G401 (cell line): Measurements from ENCODE around the gene ATG13. TPM values are rescaled to one million over a fixed set of nuclear protein-coding genes. Genes with fewer than 3 reads are reported as not detected.
"Not testable (repeated sequence)": the region's sequence is repeated elsewhere in the genome, so short reads cannot be mapped to it uniquely, and the experiment has no call there.

Source experiments
- DNase-seq: peaks from one replicate; pipeline ENCODE4 v3.0.0-alpha.2; 2015; ENCODE audit warnings: low spot score
- in situ Hi-C: cut with HindIII; loops from 2 replicates; pipeline ENCODE4 v1.10.0; 2016; ENCODE audit warnings: low sequenced_read_pairs, mixed read lengths
- total RNA-seq: library from RNA; depleted of rRNA; stranded (reverse); fragments of >200 nt; shearing (Covaris generic); gene quantifications from 2 replicates; pipeline ENCODE4 v1.2.3, GENCODE V29; 2014; rRNA removed

The ATG13 gene
- total RNA-seq, 1 experiment from 2014 or later, result 78.8 TPM

DNA sequence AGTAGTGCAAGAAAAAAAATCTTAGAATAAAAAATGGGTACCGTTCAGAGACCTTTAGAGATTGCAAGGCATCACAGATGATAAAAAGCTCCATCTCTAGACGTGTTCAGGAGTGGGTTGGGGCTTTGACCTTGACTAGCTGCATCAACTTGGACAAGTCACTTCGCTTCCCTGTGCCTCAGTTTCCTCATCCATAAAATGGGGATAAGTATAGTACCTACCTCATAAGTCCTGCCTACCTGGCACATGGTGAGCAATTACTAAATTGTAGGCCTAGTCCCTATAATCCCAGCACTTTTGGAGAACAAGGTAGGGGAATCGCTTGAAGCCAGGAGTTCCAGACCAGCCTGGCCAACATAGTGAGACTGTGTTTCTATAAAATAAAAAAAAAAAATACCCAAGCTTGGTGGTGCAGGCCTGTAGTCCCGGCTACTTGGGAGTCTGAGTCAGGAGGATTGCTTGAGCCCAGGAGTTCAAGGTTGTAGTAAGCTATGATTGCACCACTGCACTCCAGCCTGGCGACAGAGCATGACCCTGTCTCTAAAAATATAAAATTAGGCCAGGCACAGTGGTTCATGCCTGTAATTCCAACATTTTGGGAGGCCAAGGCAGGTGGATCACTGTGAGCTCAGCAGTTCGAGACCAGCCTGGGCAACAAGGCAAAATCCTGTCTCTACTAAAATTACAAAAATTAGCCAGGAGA lies 95.7 kb downstream of the ATG13 start:
- in situ Hi-C loops, result no loop called here
- DNase-seq, result no peak

DNA sequence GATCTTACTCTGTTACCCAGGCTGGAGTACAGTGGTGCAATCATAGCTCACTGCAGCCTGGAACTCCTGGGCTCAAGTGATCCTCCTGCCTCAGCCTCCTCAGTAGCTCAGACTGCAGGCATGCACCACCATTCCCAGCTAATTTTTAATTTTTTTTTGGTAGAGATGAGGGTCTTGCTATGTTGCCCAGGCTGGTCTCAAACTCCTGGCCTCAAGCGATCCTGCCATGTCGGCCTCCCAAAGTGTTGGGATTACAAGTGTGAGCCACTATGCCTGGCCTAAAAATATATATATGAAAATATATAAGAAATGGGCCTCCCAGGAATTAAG lies 100.4 kb downstream of the ATG13 start:
- DNase-seq, in situ Hi-C loops: not testable (repeated sequence)

DNA sequence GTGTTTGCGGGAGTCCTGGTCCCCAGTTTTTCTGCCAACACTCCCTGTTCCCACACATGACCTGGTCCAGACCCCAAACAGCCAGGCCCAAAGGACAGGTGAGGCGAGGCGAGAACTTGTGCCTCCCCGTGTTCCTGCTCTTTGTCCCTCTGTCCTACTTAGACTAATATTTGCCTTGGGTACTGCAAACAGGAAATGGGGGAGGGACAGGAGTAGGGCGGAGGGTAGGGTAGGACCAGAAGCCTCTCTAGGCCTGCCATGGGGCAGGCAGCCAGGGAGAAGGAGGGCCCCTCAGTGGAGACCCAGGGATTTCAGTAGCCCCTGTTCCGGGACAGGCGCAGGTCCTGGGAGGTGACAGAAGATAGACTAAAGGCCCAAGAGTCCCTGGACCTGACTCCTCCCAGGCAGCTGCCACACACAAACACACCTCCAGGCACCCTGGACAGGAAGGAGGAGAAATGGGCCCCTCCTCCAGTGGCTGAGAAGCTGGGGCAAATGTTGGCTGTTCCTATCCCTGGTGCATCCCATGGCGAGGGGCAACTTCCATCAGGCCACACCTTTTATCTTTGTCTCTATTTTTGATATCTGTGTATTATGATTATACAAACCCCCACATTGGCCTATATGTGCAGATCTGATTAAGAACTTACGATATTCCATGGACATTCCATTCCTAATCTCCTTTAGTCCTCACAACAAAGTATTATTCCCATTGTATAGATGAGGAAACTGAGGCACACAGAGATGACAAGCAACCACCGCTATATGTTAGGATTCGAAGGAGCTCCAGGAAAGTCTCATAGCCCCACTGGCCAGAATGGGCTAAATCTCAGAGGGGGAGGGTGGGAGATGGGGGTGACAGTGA lies 101.0 kb downstream of the ATG13 start:
- no peak for DNase-seq
- in situ Hi-C loops, result no loop called here

GRCh38 chr11:46719048-46719542 lies 101.7 kb downstream of the ATG13 start, which contains the start of gene F2:
TSS of gene F2 (plus strand) at chr11:46719213. CDS start at chr11:46719236, 23 bp downstream.
- in situ Hi-C loops, result no loop called here
- no peak for DNase-seq

- no peak for DNase-seq
- in situ Hi-C loops, result no loop called here
Observed at GRCh38 chr11:46719543-46720218, 102.3 kb downstream of the ATG13 start.

- in situ Hi-C loops, result no loop called here
Observed at GRCh38 chr11:46721286-46721685, 103.9 kb downstream of the ATG13 start.

GRCh38 chr11:46722566-46723358 lies 105.4 kb downstream of the ATG13 start:
- in situ Hi-C loops, result no loop called here
- DNase-seq, result no peak

More at GRCh38 chr11:46721286-46721685, 103.9 kb downstream of the ATG13 start:
- DNase-seq, result no peak

- DNase-seq, result no peak
- in situ Hi-C loops, result no loop called here
Observed at GRCh38 chr11:46723359-46723680, 106.0 kb downstream of the ATG13 start.

GRCh38 chr11:46724088-46724487 lies 106.7 kb downstream of the ATG13 start:
- DNase-seq, result no peak
- in situ Hi-C loops, result no loop called here

Other genes starting within 250 kb of the ATG13 start
- gene MDK, start 235.9 kb upstream of the ATG13 start, total RNA-seq, result 612 and 634 TPM in 2 replicates
- 0.55 and 5.2 TPM in 2 replicates for gene CHRM4, start 225.8 kb upstream of the ATG13 start, total RNA-seq
- gene AMBRA1, start 23.5 kb upstream of the ATG13 start, total RNA-seq, result 36.3 and 44.6 TPM in 2 replicates
- 0.62 and 2.4 TPM in 2 replicates for gene HARBI1, start 326 bp upstream of the ATG13 start, total RNA-seq
- 4.1 and 4.9 TPM in 2 replicates for gene ARHGAP1, start 83.1 kb downstream of the ATG13 start, total RNA-seq
- gene ZNF408, start 83.5 kb downstream of the ATG13 start, total RNA-seq, result 9.2 and 12.7 TPM in 2 replicates
- not detected in 2 replicates for gene F2, start 101.7 kb downstream of the ATG13 start, total RNA-seq
- gene CKAP5, start 228.7 kb downstream of the ATG13 start, total RNA-seq, result 67.4 and 89.8 TPM in 2 replicates